Measurements from ENCODE around the gene CWC27. TPM values are rescaled to one million over a fixed set of nuclear protein-coding genes. Genes with fewer than 3 reads are reported as not detected.

Gene CWC27
- total RNA-seq, 1 experiment from 2014 or later, result 15.4 TPM

- DNase-seq (ENCODE audit: low spot score), result no peak
- in situ Hi-C loops (cut with HindIII; ENCODE audit: low sequenced_read_pairs), result no loop called here
Observed at GRCh38 chr5:64834611-64835010, 65.9 kb downstream of the CWC27 start.

GRCh38 chr5:64835266-64835665, 66.5 kb downstream of the CWC27 start:
- DNase-seq (ENCODE audit: low spot score), result no peak
- in situ Hi-C loops (cut with HindIII; ENCODE audit: low sequenced_read_pairs), result no loop called here

DNA sequence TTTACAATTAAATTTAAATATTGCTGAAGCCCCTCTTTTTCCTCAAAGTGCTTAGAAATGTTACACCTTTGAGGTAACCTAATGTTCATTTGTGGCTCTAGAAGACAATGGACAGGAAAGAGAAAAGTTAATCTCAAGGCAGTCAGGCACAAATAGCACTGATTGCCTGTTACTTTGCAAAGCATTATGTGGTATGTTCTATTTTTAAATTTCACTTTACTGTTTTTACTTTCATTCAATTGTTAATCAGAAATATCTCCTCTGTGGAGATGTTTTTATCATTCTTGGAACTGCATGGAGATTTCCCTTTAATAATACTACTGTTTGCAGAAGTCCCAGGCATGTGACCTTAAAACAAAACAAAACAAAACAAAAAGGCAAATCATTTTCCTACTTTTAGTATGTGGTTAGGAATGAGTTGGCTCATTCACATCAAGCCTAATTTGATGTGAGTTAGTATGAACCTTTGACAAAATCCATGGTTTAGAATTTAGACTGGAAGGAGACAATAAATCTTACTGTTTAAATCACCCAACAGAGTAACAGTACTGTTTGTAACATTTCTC, 67.5 kb downstream of the CWC27 start:
- in situ Hi-C loops (cut with HindIII; ENCODE audit: low sequenced_read_pairs), result no loop called here
- no peak for DNase-seq (ENCODE audit: low spot score)

- no peak for DNase-seq (ENCODE audit: low spot score)
- in situ Hi-C loops (cut with HindIII; ENCODE audit: low sequenced_read_pairs), result no loop called here
Observed at GRCh38 chr5:64836786-64837185, 68.1 kb downstream of the CWC27 start.

DNA sequence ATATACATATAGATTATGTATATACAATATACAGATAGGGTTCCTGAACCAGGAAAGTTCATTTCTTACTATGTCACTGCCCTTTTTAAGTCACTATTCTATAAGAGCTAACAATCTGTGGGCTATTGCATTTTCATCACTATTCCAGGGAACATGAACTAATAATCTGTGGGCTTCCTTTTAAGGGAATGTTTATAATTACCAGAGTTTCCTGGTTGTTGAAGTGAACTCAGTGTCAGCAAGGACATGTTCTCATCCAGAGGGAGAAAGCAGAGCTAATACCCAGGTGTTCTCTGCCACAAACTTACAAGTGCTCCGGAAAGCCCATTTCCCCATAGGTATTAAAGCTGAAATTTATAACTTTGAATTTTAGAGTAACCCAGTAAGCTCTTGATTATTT, 69.6 kb downstream of the CWC27 start:
- DNase-seq (ENCODE audit: low spot score), result no peak
- in situ Hi-C loops (cut with HindIII; ENCODE audit: low sequenced_read_pairs), result no loop called here

- in situ Hi-C loops (cut with HindIII; ENCODE audit: low sequenced_read_pairs), result no loop called here
- DNase-seq (ENCODE audit: low spot score), result no peak
Observed at GRCh38 chr5:64838803-64839202, 70.1 kb downstream of the CWC27 start.

DNA sequence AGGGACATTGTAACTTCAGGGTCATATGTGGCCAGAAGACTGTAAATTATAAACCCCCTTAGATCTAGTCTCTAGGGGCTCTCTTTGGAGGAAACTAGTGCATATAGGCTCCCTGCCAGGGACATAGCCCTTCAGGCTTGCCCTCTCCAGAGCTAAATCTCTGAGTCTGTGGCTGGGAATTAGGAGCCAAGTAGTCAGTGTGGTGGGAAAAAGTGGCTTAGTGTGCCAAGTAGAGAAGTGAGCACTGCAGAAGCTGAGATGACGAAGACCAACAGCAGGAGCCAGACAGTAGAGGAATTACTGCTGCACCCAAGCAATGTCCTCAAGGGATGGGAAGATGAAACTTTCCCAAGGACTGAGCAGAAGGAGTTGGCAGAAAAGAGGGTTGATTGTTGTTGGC, 71.2 kb downstream of the CWC27 start:
- no peak for DNase-seq (ENCODE audit: low spot score)

DNA sequence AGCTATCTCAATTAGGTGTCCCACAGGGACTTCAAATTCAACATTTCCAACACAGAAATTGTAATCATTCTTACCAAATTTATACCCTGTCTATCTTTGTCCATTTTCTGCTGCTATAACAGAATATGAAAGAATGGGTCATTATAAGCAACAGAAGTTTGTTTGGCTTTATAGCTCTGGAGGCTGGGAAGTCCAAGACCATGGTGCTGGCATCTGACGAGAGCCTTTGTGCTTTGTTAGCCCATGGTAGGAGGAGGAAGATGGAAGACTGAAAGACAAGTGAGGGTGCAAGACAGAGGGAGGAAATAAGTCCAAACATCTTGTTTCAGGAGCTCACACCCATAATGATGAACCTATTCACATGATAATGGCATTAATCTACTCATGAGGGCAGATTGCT, 72.2 kb downstream of the CWC27 start:
- DNase-seq (ENCODE audit: low spot score), result no peak
- in situ Hi-C loops (cut with HindIII; ENCODE audit: low sequenced_read_pairs), result no loop called here

More for the DNA sequence above, 71.2 kb downstream of the CWC27 start:
- in situ Hi-C loops (cut with HindIII; ENCODE audit: low sequenced_read_pairs), result no loop called here

GRCh38 chr5:64853777-64854176, 85.0 kb downstream of the CWC27 start:
- in situ Hi-C loops (cut with HindIII; ENCODE audit: low sequenced_read_pairs), result no loop called here
- no peak for DNase-seq (ENCODE audit: low spot score)

DNA sequence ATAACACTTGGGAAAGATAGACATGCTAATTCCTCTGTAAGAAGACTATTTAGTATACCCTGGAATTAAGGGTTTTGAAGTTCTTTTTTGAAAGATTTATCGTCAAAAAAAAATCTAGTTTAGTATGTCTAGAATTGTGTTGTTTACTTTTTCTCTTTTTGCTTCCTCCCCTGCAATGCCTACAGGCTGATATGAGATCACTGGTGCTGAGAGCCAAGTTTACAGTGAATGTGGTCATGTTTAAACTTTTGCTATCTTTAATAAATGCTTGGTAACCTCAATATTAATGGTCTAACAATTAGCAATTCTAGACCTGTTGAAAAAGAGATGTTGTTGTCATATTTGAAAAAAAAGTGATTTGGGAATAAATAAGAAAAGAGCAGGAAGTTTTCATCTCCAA, 86.1 kb downstream of the CWC27 start:
- in situ Hi-C loops (cut with HindIII; ENCODE audit: low sequenced_read_pairs), result no loop called here
- DNase-seq (ENCODE audit: low spot score), result no peak

- no peak for DNase-seq (ENCODE audit: low spot score)
- in situ Hi-C loops (cut with HindIII; ENCODE audit: low sequenced_read_pairs), result no loop called here
Observed at GRCh38 chr5:64859881-64860280, 91.2 kb downstream of the CWC27 start.

DNA sequence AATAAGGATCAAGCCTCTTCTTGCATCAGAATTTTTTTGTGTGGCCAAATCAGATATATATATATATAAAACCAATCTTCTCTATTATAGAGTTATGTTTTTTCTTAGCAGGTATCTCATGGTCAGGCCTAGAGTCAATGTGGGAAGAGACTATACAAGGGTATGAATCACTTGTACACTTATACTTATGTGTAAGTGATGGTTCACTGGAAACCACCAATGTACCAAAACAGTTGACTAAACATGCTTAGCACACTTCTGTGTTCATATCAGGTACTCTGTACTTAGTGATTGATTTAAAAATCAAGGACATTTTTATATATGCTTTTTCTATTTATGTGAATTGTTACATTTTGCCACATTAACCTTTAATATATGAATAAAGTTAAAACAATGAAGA, 92.6 kb downstream of the CWC27 start:
- in situ Hi-C loops (cut with HindIII; ENCODE audit: low sequenced_read_pairs), result no loop called here
- no peak for DNase-seq (ENCODE audit: low spot score)

DNA sequence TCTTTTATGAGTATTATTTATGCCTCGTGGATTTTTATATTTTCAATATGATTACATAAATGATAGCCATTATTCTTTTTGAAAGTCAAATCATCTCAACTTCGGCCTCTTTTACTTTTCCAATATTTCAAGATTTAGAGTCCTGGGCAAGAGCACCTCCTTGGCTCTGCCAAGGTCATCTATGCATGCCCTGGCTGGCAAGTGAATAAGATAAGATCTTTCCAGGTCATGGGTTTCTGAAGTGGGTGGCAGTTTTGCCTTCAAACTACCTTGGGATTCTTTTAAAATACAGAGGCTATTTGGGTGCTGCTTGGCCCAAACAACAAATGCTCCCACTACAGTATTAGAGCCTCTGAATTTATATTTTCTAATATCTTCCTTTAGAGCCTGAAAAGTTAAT, 95.4 kb downstream of the CWC27 start:
- in situ Hi-C loops (cut with HindIII; ENCODE audit: low sequenced_read_pairs), result no loop called here
- no peak for DNase-seq (ENCODE audit: low spot score)

- in situ Hi-C loops (cut with HindIII; ENCODE audit: low sequenced_read_pairs), result no loop called here
- DNase-seq (ENCODE audit: low spot score), result no peak
Observed at GRCh38 chr5:64865662-64866061, 96.9 kb downstream of the CWC27 start.

- in situ Hi-C loops (cut with HindIII; ENCODE audit: low sequenced_read_pairs), result no loop called here
- no peak for DNase-seq (ENCODE audit: low spot score)
Observed at GRCh38 chr5:64869419-64869818, 100.7 kb downstream of the CWC27 start.

DNA sequence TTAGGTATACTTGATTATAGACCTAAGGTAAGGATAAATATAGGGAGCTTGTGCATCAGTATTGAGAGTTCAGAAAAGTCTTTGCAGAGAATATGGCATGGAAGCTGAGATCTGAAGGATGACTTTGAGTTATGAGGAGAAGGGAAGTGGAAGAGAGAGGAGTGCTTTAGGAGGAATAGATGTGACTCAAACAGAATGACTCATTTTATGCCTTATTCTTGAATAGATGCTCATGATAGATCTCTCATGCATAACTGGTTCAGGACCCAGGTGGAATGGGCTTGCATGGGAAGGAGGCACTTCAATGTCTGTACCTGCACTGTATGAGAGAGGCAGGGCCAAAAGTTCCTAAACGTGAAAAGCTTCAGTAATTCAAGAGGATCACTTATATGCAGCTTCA, 103.3 kb downstream of the CWC27 start:
- in situ Hi-C loops (cut with HindIII; ENCODE audit: low sequenced_read_pairs), result no loop called here
- no peak for DNase-seq (ENCODE audit: low spot score)

DNA sequence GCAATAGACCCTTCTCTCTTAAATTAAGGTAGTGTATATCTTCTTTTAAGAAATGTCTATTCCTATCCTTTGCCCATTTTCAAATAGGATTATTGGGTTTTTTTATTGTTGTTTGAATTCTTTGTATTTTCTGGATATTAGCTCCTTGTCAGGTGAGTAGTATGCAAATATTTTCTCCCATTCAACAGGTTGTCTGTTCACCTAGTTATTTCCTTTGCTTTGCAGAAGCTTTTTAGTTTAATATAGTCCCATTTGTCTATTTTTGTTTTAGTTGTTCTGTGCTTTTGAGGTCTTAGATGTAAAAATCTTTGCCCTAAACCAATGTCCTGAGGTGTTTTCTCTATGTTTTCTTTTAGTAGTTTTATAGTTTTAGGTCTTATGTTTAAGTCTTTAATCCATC, 104.7 kb downstream of the CWC27 start:
- no peak for DNase-seq (ENCODE audit: low spot score)
- in situ Hi-C loops (cut with HindIII; ENCODE audit: low sequenced_read_pairs), result no loop called here

- in situ Hi-C loops (cut with HindIII; ENCODE audit: low sequenced_read_pairs), result no loop called here
Observed at GRCh38 chr5:64874753-64875152, 106.0 kb downstream of the CWC27 start.

DNA sequence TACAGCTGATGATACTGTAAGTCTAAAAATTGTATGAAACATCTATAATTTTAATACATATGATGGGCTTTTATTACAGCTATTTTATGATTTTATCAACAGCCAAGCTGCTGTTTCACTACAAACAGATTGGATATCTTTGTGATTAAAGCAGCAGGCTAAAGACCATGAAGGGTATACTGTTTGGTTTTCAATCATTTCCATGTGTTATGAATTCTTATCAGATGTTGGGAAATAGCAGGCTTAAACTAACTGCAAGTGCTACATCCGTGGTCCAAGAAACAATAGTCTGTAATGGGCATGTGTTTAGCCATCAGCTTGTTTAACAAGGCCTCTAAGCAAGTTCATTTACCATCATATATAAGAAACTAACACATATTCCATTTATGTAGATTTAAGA, 107.5 kb downstream of the CWC27 start:
- in situ Hi-C loops (cut with HindIII; ENCODE audit: low sequenced_read_pairs), result no loop called here

More at GRCh38 chr5:64874753-64875152, 106.0 kb downstream of the CWC27 start:
- no peak for DNase-seq (ENCODE audit: low spot score)

DNA sequence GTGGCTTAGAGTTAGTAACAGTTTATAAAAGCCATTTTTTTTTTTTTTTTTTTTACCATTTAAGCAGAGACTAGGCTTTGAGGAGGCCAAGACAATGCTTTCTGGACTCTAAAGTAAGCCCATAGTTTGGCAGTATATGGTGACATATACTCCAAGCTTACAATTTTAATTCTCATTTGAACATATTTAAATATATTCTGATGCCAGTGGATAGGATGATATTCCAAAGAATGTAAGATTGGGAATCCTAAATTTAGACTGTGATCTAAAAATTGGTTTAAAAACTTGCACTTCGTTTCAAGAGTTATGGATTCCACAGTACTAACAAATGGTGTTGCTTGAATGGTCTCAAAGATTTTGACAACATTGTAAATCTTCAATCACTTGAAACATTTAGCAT, 112.1 kb downstream of the CWC27 start:
- in situ Hi-C loops (cut with HindIII; ENCODE audit: low sequenced_read_pairs), result no loop called here
- no peak for DNase-seq (ENCODE audit: low spot score)

More for the DNA sequence above, 107.5 kb downstream of the CWC27 start:
- no peak for DNase-seq (ENCODE audit: low spot score)

GRCh38 chr5:64883912-64884311, 115.2 kb downstream of the CWC27 start:
- no peak for DNase-seq (ENCODE audit: low spot score)
- in situ Hi-C loops (cut with HindIII; ENCODE audit: low sequenced_read_pairs), result no loop called here

DNA sequence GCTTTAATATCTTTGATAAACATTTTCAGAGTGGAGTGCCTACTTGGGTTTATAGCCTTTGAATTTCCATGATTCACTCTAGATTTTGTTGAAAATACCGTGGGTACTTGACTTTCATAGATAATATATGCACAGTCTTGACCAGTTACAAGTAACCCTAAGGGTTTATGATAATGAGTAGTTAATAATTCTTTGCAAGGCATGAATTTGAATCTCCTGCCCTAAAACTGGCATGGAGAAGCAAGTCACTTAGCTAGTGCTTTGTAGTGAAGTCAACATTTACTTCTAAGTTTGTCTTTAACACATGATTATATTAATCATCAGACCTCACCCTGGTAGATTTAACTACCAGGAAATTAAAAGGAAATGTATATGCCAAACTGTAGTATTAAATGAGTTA, 115.8 kb downstream of the CWC27 start:
- DNase-seq (ENCODE audit: low spot score), result no peak
- in situ Hi-C loops (cut with HindIII; ENCODE audit: low sequenced_read_pairs), result no loop called here
